Stimulated activated CD8-positive, alpha-beta memory T cell treated with anti-CD3 and anti-CD28 coated beads, Interleukin-4, amount 100 ng/mL, for 4 hours (primary cell): Measurements from ENCODE around the gene MYH9.
"Not testable (repeated sequence)": the region's sequence is repeated elsewhere in the genome, so short reads cannot be mapped to it uniquely, and the experiment has no call there.

Source experiments
- DNase-seq, 2 donors: peaks; one replicate each; pipeline ENCODE4 v3.0.0-alpha.2; 2020; ENCODE audit warnings: low read depth in 2 of 2, low spot score in 1 of 2

MYH9 gene

GRCh38 chr22:36415415-36416168, 27.8 kb upstream of the MYH9 start:
- DNase-seq, result no peak

- DNase-seq, result no peak
Observed at GRCh38 chr22:36413022-36413775, 25.4 kb upstream of the MYH9 start.

GRCh38 chr22:36411589-36412258, 24.0 kb upstream of the MYH9 start:
- no peak for DNase-seq

- peak; percentile 33 to 35 for DNase-seq
Observed at GRCh38 chr22:36409911-36410756, 22.4 kb upstream of the MYH9 start.

GRCh38 chr22:36409554-36409910, 21.8 kb upstream of the MYH9 start:
- not testable (repeated sequence) for DNase-seq

- DNase-seq, result no peak
Observed at GRCh38 chr22:36409056-36409455, 21.3 kb upstream of the MYH9 start.

- no peak for DNase-seq
Observed at GRCh38 chr22:36406721-36407120, 19.0 kb upstream of the MYH9 start.

- DNase-seq, result peak in 1 of 2 donors; percentile 40
Observed at GRCh38 chr22:36405671-36406538, 18.1 kb upstream of the MYH9 start.

GRCh38 chr22:36405221-36405661, 17.5 kb upstream of the MYH9 start:
- no peak for DNase-seq

GRCh38 chr22:36404446-36404845, 16.7 kb upstream of the MYH9 start:
- DNase-seq, result no peak

GRCh38 chr22:36399472-36399778, 11.7 kb upstream of the MYH9 start:
- DNase-seq, result no peak

GRCh38 chr22:36398601-36399471, 11.1 kb upstream of the MYH9 start:
- no peak for DNase-seq

- no peak for DNase-seq
Observed at GRCh38 chr22:36397131-36398093, 9.6 kb upstream of the MYH9 start.

GRCh38 chr22:36395915-36396314, 8.1 kb upstream of the MYH9 start:
- no peak for DNase-seq

GRCh38 chr22:36395055-36395849, 7.5 kb upstream of the MYH9 start:
- no peak for DNase-seq

- DNase-seq, result no peak
Observed at GRCh38 chr22:36391638-36392037, 3.9 kb upstream of the MYH9 start.

GRCh38 chr22:36389122-36389521, 1.4 kb upstream of the MYH9 start:
- not testable (repeated sequence) for DNase-seq

- DNase-seq, result no peak
Observed at GRCh38 chr22:36387709-36387958, 133 bp downstream of the MYH9 start.
